ENCODE data around the gene MARCHF5. TPM values are rescaled to one million over a fixed set of nuclear protein-coding genes. Genes with fewer than 3 reads are reported as not detected.

MARCHF5 gene
- total RNA-seq, 1 experiment from 2014 or later: 66.2 TPM

DNA sequence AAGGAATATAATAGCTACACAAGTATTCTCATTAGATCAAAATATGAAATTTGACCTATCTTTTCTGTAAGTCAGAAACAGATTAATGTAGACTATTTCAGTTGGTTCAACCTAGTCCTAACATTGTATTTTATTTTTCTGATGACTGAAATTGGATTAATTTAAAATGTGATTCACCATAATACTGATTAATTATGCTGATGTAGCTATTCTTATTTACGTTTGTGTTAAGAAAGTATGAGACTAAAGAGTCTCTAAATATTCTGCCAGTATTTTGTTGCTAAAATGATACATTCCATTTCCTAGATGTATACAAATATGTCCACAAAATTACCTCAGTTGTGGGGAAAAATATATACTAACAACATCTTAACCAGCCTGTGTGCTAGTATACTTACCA is 18.3 kb downstream of the MARCHF5 start:
- no TSS peak for BruUV-seq (replicated peaks)
- ChIA-PET POLR2A (no interaction called here), CTCF (interaction anchor here (0.6 kb wide), 1 partner anchor 249 kb away, joined by 8 read pairs; no protein-coding TSS in a partner anchor)
- Histone ChIP-seq H3K36me3 (ENCODE audit: control insufficient read depth, insufficient read depth, low read length) (peaks cover 15% of the 10 kb centered on the region; the same call in 1 of the 2 replicates), H3K9me3 (ENCODE audit: control insufficient read depth, insufficient read depth, low read depth, low read length) (no peaks in the 10 kb centered on the region), H3K4me1 (ENCODE audit: control insufficient read depth, insufficient read depth, low read length) (no peaks in the 10 kb centered on the region), H3K27me3 (ENCODE audit: control insufficient read depth, insufficient read depth, low read length) (no peaks in the 10 kb centered on the region), H3K4me3 (ENCODE audit: low read depth in 2 of 2, low read length in 2 of 2) (no peak overlapping the region), H3K27ac (ENCODE audit: low read length) (no peak overlapping the region)
- intact Hi-C loops (cut with micrococcal nuclease; ENCODE audit: unreplicated experiment) (no loop called here), in situ Hi-C loops (cut with HindIII; ENCODE audit: low pct_unique_long_range_greater_than_20kb, low sequenced_read_pairs) (no loop called here)
- TF ChIP-seq, protein P1, sequence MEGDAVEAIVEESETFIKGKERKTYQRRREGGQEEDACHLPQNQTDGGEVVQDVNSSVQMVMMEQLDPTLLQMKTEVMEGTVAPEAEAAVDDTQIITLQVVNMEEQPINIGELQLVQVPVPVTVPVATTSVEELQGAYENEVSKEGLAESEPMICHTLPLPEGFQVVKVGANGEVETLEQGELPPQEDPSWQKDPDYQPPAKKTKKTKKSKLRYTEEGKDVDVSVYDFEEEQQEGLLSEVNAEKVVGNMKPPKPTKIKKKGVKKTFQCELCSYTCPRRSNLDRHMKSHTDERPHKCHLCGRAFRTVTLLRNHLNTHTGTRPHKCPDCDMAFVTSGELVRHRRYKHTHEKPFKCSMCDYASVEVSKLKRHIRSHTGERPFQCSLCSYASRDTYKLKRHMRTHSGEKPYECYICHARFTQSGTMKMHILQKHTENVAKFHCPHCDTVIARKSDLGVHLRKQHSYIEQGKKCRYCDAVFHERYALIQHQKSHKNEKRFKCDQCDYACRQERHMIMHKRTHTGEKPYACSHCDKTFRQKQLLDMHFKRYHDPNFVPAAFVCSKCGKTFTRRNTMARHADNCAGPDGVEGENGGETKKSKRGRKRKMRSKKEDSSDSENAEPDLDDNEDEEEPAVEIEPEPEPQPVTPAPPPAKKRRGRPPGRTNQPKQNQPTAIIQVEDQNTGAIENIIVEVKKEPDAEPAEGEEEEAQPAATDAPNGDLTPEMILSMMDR (IDR thresholded peaks at IDR 0.05): no peak
- no peak for TF ChIP-seq TCF7L2 (IDR thresholded peaks at IDR 0.05; ENCODE audit: low read depth, low read length)
- TF ChIP-seq, protein P2, sequence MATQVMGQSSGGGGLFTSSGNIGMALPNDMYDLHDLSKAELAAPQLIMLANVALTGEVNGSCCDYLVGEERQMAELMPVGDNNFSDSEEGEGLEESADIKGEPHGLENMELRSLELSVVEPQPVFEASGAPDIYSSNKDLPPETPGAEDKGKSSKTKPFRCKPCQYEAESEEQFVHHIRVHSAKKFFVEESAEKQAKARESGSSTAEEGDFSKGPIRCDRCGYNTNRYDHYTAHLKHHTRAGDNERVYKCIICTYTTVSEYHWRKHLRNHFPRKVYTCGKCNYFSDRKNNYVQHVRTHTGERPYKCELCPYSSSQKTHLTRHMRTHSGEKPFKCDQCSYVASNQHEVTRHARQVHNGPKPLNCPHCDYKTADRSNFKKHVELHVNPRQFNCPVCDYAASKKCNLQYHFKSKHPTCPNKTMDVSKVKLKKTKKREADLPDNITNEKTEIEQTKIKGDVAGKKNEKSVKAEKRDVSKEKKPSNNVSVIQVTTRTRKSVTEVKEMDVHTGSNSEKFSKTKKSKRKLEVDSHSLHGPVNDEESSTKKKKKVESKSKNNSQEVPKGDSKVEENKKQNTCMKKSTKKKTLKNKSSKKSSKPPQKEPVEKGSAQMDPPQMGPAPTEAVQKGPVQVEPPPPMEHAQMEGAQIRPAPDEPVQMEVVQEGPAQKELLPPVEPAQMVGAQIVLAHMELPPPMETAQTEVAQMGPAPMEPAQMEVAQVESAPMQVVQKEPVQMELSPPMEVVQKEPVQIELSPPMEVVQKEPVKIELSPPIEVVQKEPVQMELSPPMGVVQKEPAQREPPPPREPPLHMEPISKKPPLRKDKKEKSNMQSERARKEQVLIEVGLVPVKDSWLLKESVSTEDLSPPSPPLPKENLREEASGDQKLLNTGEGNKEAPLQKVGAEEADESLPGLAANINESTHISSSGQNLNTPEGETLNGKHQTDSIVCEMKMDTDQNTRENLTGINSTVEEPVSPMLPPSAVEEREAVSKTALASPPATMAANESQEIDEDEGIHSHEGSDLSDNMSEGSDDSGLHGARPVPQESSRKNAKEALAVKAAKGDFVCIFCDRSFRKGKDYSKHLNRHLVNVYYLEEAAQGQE (IDR thresholded peaks at IDR 0.05; ENCODE audit: insufficient read depth in 1 of 2, low read depth in 2 of 2, low read length in 1 of 2): no peak
- TF ChIP-seq POLR2AphosphoS5 (IDR thresholded peaks at IDR 0.05; ENCODE audit: low read depth, low read length): no peak
- no peak for TF ChIP-seq SIN3A (IDR thresholded peaks at IDR 0.05; ENCODE audit: borderline replicate concordance, insufficient read depth, low read depth, low read length)
- no peak for DNase-seq (ENCODE audit: low read depth, low spot score)
- no peak for ATAC-seq

DNA sequence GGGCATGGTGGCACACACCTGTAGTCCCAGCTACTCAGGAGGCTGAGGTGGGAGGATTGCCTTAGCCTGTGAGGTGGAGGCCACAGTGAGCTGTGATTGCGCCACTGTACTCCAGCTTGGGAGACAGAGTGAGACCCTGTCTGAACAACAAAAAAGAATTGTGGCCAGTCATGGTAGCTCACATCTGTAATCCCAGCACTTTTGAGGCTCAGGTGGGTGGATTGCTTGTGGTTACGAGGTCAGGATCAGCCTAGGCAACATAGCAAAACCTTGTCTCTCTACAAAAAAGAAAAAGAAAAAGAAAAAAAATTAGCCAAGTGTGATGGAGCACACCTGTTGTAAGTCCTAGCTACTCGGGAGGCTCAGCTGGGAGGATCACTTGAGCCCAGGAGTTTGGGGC is 22.8 kb downstream of the MARCHF5 start:
- CTCF ChIA-PET: no interaction called here
- Histone ChIP-seq H3K36me3 (ENCODE audit: control insufficient read depth, insufficient read depth, low read length) (peaks cover 15% of the 10 kb centered on the region; the same call in 1 of the 2 replicates), H3K9me3 (ENCODE audit: control insufficient read depth, insufficient read depth, low read depth, low read length) (no peaks in the 10 kb centered on the region), H3K4me1 (ENCODE audit: control insufficient read depth, insufficient read depth, low read length) (no peaks in the 10 kb centered on the region), H3K4me3 (ENCODE audit: low read depth in 2 of 2, low read length in 2 of 2) (no peak overlapping the region), H3K27me3 (ENCODE audit: control insufficient read depth, insufficient read depth, low read length) (no peaks in the 10 kb centered on the region), H3K27ac (ENCODE audit: low read length) (no peak overlapping the region)
- DNase-seq (ENCODE audit: low read depth, low spot score) (no peak), ATAC-seq (no peak)
- no TSS peak for BruUV-seq (replicated peaks)
- intact Hi-C loops (cut with micrococcal nuclease; ENCODE audit: unreplicated experiment) (no loop called here), in situ Hi-C loops (cut with HindIII; ENCODE audit: low pct_unique_long_range_greater_than_20kb, low sequenced_read_pairs) (no loop called here)
- TF ChIP-seq, protein P1 (IDR thresholded peaks at IDR 0.05): no peak
- TF ChIP-seq POLR2AphosphoS5 (IDR thresholded peaks at IDR 0.05; ENCODE audit: low read depth, low read length): no peak
- POLR2A ChIA-PET: no interaction called here
